HG02938 (cell line): Measurements from ENCODE around the gene ADAM23.

Experiments used
- ATAC-seq: cut with Tn5 transposase; IDR thresholded peaks from one replicate; pipeline ENCODE4 v1.9.1; 2021; ENCODE audit warnings: mild to moderate bottlenecking, moderate library complexity; ENCODE audit not compliant: unreplicated experiment

The ADAM23 gene

DNA sequence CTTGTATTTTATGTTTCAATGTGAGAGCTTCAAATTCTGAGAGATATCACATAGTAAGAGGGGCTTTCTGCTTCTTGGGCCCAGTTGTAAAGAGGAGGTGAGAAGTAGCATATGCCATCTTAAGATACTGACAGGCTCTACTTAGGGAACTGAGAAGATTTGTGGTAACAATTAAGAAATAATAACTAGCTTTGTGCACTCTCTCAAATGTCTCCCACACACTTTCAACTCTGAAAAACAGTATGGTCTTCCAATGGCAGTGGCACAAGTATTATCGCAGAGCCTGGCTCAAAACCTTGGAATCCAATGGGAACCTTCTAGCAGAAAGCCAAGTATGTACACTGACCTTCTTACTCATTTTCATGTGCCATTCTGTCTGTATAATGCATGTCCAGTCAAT lies 118.6 kb downstream of the ADAM23 start:
- peak; percentile 71 for ATAC-seq

- no peak for ATAC-seq
These were observed 119.0 kb downstream of the ADAM23 start for GRCh38 chr2:206562375-206562774.

DNA sequence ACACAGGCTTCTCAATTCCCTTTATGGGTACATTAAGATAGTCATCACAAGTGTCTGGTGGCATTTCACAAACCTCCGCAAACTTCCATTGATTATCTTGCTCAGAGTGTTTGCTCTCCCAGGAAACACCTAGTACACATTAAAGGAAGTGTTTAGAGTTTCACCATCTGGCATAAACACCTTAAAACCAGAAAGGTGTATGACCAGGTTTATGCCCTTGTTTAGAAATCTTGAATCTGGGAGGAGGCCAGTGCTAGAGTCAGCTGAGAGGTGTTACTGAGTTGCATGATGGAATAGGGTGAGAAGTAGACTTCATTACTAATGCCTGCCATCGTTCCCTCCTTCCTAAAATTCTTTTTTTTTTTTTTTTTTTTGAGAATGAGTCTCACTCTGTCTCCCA lies 120.0 kb downstream of the ADAM23 start:
- no peak for ATAC-seq

GRCh38 chr2:206565666-206566065 lies 122.3 kb downstream of the ADAM23 start:
- ATAC-seq: no peak

- ATAC-seq: no peak
These were observed 126.1 kb downstream of the ADAM23 start for GRCh38 chr2:206569470-206569869.

DNA sequence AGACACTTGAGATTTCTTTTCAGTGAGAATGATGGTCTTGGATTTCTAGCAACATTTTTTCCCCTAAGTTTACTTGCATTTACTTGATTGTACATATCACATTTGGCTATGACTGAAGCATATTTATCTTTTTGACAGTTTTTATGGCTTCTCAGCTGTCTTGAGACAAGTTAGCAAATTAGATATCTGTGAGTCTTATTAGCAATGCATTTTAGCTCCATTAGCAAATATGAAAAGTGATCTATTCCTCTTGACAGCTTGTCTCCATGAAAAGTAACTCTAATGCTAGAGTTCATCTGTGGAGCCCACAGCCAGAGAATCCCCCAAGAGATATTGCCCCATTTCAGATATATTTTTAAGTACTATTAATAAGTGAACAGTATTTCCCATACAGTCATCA lies 126.9 kb downstream of the ADAM23 start:
- no peak for ATAC-seq

DNA sequence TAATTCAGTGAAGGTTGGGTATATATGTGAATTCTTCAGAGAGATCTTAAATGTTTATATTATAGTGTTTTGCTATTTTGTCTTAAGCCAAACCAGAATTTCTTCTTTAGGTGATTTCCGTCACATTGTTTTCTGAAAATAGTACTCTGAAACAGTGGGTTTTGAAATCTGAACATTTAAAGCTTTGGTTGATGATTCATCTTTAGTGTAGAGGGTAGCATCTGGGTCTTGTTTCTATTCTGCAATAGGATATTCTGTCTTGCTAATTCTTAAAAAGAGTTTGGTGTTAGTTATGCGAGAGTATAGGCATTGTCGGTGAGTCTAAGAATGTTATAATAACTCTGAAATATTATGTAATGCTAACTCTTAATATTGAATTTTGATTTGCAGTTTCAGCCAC lies 129.4 kb downstream of the ADAM23 start:
- no peak for ATAC-seq

DNA sequence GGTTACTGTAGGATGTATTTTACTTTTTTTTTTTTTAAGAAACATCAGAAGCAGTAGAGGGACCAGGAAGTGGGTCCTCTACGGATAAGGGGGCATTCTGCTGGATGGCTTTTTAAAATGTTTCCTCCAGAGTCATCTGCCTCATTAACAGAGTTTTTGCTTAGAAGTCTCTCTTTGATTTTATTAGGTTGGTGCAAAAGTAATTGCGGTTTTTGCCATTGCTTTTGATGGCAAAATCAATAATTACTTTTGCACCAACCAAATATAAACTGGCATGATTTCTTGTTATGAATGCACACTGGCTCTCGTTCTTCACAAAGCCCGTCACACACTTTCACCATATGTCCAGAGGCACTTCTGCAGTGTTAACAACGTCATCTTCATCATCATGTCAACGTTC lies 130.5 kb downstream of the ADAM23 start:
- no peak for ATAC-seq

DNA sequence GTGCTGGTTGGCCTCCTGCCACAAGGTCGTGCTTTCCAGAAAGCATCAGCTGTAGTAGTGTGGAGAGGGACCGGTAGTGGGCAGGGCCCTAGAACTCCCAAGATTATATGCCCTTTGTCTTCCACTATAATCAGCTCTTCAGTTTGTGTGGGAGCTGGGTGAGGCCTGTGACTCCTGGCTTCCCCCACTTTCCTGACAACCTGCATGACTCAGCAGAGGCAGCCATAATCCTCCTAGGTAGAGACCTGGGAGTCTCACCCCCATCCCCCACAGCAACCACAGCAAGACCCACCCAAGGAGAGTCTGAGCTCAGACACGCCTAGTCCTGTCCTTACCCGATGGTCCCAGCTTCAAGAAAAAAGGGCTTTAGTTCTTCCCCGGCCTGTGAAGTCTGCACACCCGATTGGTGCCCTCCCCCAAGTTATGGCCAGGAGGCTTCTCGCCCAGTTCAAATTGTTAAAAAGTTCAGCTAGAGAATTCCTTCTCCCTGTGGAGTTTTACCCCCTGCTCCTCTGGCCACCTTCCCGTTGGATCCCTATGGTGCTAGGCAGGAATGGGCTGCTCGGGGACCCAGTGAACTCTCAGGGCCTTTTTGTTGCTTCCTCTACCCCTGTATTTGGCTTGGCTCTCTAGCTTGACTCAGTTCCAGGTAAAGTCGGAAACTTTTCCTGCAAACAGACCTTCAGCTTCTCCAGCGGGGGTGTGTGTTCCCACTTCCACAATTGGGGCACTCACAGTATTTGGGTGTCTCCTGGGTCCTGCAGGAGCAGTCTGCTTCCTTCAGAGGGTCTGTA lies 141.2 kb downstream of the ADAM23 start:
- no peak for ATAC-seq

- no peak for ATAC-seq
These were observed 142.0 kb downstream of the ADAM23 start for GRCh38 chr2:206585335-206585734.

DNA sequence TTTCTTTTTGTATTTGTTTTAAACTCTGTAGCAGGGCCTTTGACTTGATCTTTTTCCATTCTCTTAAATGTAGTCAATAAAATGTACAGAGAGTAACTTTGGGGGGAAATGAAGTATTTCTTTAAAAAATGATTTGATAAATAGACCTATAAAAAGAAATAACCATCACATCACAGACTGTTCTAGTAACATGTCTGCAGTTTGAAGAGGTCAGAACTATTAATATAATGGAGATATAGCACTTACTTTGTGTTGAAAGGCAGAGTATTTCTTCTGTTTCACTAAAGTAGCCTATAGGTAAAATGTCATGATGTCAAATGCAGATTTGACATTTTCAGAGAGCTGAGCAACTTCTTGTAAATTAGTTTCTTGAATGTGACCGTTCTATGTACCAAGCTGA lies 143.3 kb downstream of the ADAM23 start:
- ATAC-seq: no peak

GRCh38 chr2:206597717-206598218 lies 154.4 kb downstream of the ADAM23 start:
- no peak for ATAC-seq

GRCh38 chr2:206603243-206603642 lies 159.9 kb downstream of the ADAM23 start:
- ATAC-seq: no peak

DNA sequence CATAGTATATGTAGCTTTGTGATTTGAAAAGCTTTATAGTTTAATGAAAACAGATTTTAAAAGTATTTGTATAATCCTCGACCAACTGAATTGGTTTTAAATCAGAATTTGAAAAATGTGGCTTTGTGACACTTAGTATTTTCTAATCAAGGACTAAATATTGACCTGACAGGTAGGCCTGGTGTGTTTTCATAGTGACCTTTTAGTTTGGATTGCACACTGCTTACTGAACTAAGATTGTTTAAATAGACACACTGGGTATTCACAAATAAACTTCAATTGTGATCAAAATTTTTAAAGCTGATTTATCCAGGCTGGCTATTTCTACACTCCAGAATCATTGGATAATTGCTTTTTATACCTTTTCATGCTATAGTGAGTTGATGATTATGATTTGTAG lies 167.1 kb downstream of the ADAM23 start:
- ATAC-seq: no peak

DNA sequence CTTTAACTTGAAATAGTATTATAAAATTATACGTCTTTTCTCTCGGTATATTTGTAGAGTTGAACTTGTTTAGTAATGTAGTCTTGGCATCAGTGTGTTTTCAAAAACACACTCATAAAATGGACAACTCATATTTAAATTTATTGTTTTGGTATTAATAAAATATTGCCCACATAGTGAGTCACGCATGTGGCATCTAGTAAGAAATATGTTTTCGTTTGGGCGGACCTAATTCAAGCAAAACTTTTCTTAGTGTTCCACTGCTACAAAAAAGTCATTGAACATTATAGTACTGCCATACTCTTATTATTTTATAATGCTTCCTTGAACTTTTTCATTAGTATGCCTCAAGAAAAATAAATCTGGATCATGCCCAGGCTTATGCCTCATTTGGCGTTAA lies 167.9 kb downstream of the ADAM23 start:
- ATAC-seq: no peak

- ATAC-seq: no peak
These were observed 168.4 kb downstream of the ADAM23 start for GRCh38 chr2:206611736-206612135.

DNA sequence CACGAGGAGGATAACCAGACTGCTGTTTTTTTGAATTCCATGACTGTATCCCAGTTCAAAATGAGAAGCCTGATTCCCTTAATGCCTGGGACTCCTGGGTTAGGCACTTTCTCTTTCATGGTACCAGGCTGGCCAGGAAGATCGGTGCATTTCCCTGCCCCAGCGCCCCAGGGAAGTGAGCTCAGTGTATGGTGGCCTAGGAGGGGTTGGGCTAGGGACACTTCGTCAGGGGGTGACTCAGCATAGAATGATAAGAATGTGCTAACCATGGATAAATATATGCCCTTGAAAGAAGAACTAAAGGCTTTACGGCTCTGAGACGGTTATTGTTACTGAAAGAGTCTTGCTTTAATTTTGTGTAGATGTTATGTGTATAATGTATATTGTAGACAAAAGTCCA lies 171.5 kb downstream of the ADAM23 start:
- ATAC-seq: no peak

DNA sequence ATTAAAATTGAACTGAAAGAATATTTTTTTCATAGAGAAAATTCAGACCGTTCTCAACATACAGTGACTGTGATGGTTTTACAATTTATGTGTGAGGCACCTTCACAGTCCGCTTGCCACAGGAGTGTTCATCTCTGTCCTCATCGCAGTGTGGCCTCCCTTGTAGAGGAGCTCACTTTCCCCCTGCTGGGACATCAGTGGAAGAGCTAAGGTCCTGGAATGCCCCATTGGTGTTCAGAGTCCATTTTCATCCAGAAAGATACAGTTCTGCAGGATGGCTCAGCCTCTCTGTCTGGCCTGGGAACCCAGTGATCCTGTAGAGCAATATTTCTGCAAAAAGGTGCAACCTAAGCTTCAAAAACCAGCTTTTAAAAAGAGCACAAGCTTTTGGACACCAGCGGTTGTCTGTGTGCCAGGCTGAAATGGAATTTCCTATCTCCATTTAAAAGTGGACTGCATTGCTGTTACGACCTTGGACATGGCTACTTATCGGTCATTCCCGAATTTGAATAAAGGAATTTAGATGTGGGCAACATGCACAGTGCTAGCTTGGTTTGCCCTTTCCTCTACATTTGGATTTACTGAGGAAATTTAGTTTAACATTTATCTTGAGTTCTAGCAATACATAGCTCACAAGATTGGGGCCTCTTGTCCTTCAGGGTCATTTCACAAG lies 172.2 kb downstream of the ADAM23 start:
- ATAC-seq: no peak

DNA sequence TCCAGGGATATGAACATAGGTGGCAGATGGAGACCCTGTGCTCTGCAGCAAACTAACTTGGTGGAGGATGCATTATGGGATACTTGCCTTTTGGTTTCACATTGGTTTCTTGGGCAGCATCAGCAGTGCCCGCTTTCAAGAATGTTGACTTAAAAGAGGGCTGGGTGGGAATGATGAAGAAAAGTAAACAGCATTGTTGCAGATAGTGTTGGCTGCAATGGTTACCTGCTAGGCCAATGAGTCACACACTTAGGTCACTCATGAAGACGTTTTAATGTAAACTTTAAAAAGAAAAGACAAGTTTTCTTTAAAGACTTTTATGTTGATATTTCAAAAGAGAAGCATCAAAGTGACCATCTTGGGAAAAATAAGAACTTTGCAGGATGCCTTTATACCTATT lies 172.8 kb downstream of the ADAM23 start:
- no peak for ATAC-seq

DNA sequence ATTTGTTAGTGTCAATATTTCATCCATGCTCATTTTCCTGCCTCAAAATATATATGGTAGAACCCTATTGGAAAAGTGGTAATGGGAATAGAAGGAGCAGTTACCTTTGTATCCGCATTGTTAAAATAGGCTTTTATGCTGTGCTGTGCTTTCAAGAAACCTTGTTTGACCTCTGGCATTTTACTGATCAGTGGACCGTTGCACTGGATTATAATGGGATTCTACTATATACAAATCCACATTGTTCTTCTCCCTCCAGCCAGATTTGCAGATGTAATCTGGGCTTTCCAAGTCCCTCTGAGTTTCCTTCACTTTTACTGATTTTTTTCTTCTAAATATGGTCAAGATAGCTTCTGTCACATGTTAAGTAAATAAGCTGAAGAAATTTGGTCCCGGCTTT lies 175.7 kb downstream of the ADAM23 start:
- no peak for ATAC-seq

DNA sequence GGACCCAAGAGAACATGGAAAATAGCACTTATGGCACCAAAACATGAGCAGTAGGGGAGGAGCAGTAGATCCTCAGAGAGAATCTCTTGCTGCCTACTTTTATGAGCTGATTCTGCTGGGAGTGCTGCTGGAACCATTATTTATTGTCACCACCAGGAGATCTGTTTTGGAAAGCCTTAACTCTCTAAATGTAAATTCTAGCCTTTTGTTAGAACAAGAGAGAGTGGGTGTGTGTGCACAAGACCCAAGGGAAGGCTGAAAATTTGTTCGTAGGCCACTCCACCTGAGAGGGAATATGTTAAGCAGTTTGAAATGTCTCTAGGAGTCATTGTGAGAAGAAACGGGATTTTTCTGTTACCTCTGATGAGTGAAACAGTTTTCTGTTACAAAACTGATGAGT lies 182.8 kb downstream of the ADAM23 start:
- no peak for ATAC-seq

- no peak for ATAC-seq
These were observed 184.3 kb downstream of the ADAM23 start for GRCh38 chr2:206627632-206628031.
